HepG2 (cell line): ENCODE results near the gene MRPS5. TPM values are rescaled to one million over a fixed set of nuclear protein-coding genes. Genes with fewer than 3 reads are reported as not detected.

Experiments used
- ASH2L ChIP-seq: fragments of 300-600, 200-600 bp; sonication (generic); IDR thresholded peaks from 2 replicates; pipeline ENCODE4 v1.7.0; 2017; ENCODE audit warnings: low read depth, mild to moderate bottlenecking, moderate library complexity, mixed read lengths, low read length; ENCODE audit not compliant: insufficient read length
- CAMTA2 ChIP-seq: sonication (generic); formaldehyde crosslinking; IDR thresholded peaks from 2 replicates; pipeline ENCODE4 v1.4.0; 2020; ENCODE audit warnings: mild to moderate bottlenecking, missing genetic modification reagents, borderline replicate concordance
- CBFB ChIP-seq: sonication (generic); formaldehyde crosslinking; IDR thresholded peaks from 2 replicates; pipeline ENCODE4 v1.4.0; 2020; ENCODE audit warnings: missing genetic modification reagents
- GFI1 ChIP-seq: sonication (generic); formaldehyde crosslinking; IDR thresholded peaks from 2 replicates; pipeline ENCODE4 v1.5.0; 2020; ENCODE audit warnings: missing genetic modification reagents, mild to moderate bottlenecking, borderline replicate concordance
- GTF3A ChIP-seq: sonication (generic); formaldehyde crosslinking; conservative IDR thresholded peaks from 2 replicates; pipeline ENCODE4 v1.4.0; 2020; ENCODE audit warnings: mild to moderate bottlenecking, missing genetic modification reagents
- KDM6A ChIP-seq: IDR thresholded peaks from 2 replicates; pipeline ENCODE4 v1.6.1; 2016; ENCODE audit warnings: low read depth
- RFXAP ChIP-seq: sonication (generic); formaldehyde crosslinking; IDR thresholded peaks from 2 replicates; pipeline ENCODE4 v1.4.0; 2020; ENCODE audit warnings: missing genetic modification reagents, borderline replicate concordance
- SOX5 ChIP-seq: IDR thresholded peaks from 2 replicates; pipeline ENCODE4 v1.6.1; 2016; ENCODE audit warnings: borderline replicate concordance
- SRY ChIP-seq: sonication (generic); formaldehyde crosslinking; IDR thresholded peaks from 2 replicates; pipeline ENCODE4 v1.8.0; 2022; ENCODE audit warnings: mild to moderate bottlenecking, missing genetic modification reagents
- SSRP1 ChIP-seq: IDR thresholded peaks from 2 replicates; pipeline ENCODE4 v1.6.1; 2016; ENCODE audit warnings: control low read depth
- ZNF589 ChIP-seq: sonication (generic); formaldehyde crosslinking; conservative IDR thresholded peaks from 2 replicates; pipeline ENCODE4 v1.8.0; 2022; ENCODE audit warnings: mild to moderate bottlenecking, moderate library complexity, missing genetic modification reagents
- ZNF749 ChIP-seq: sonication (generic); formaldehyde crosslinking; IDR thresholded peaks from 2 replicates; pipeline ENCODE4 v1.8.0; 2022; ENCODE audit warnings: mild to moderate bottlenecking, missing genetic modification reagents, moderate library complexity, borderline replicate concordance
- ZSCAN21 ChIP-seq: sonication (generic); formaldehyde crosslinking; IDR thresholded peaks from 2 replicates; pipeline ENCODE4 v1.8.0; 2022; ENCODE audit warnings: mild to moderate bottlenecking, missing genetic modification reagents, moderate library complexity, borderline replicate concordance
- polyA plus RNA-seq, 8 experiments: library from polyadenylated mRNA; depleted of rRNA in 3 of 8; stranded (reverse) in 7 of 8; unstranded in 1 of 8; fragments of >200 nt; fragmentation: Illumina TruSeq in 4 of 8; extraction: Trizol in 4 of 8; gene quantifications; 2 replicates each; pipeline versions ENCODE4 v1.2.1 to v1.2.3, GENCODE V29; 2011 to 2016; ENCODE audit warnings: low read depth in 4 of 8, missing spikeins in 1 of 8, mixed read lengths in 1 of 8; ENCODE audit not compliant: insufficient read depth in 1 of 8
- total RNA-seq, 5 experiments: library from RNA; depleted of rRNA; stranded (reverse); fragments of >200 nt; fragmentation: Illumina TruSeq; extraction: Trizol; gene quantifications; 2 replicates each; pipeline ENCODE4 v1.2.3, GENCODE V29; 2016; ENCODE audit warnings: low read depth in 1 of 5
- TF ChIP-seq, protein P1 (sequence below): sonication (generic); formaldehyde crosslinking; IDR thresholded peaks from 2 replicates; pipeline ENCODE4 v1.4.0; 2020; ENCODE audit warnings: mild to moderate bottlenecking, missing genetic modification reagents
- TF ChIP-seq, protein P2 (sequence below): sonication (generic); formaldehyde crosslinking; IDR thresholded peaks from 2 replicates; pipeline ENCODE4 v1.4.0; 2020; ENCODE audit warnings: mild to moderate bottlenecking, missing genetic modification reagents
- TF ChIP-seq, protein P3 (sequence below): sonication (generic); formaldehyde crosslinking; IDR thresholded peaks from 2 replicates; pipeline ENCODE4 v1.4.0; 2020; ENCODE audit warnings: missing genetic modification reagents
- TF ChIP-seq, protein P4 (sequence below): IDR thresholded peaks from 2 replicates; pipeline ENCODE4 v1.6.1; 2016; ENCODE audit warnings: mild to moderate bottlenecking

Gene MRPS5
- total and polyA plus RNA-seq, 2 of the 13 experiments (the other 11 are each of a cell fraction or from before 2014, with no cell fraction given): 98.8 to 134 TPM

GRCh38 chr2:95056461-95057459, 64.8 kb downstream of the MRPS5 start (continued):
- no peak for TF ChIP-seq ZNF589
- no peak for TF ChIP-seq CBFB (CRISPR knock-in tag)
- TF ChIP-seq GFI1 (CRISPR knock-in tag): no peak
- TF ChIP-seq RFXAP (CRISPR knock-in tag): no peak
- peak; percentile 23 for TF ChIP-seq ASH2L
- no peak for TF ChIP-seq CAMTA2
- TF ChIP-seq ZSCAN21 (CRISPR knock-in tag): 0 out of 2 replicates have a peak, but pooled peaks have one; percentile 28
- no peak for TF ChIP-seq GTF3A (CRISPR knock-in tag)
- peak; percentile 65; the same call in 1 of the 2 replicates for TF ChIP-seq SSRP1 (CRISPR knock-in tag)
- TF ChIP-seq, protein P1, sequence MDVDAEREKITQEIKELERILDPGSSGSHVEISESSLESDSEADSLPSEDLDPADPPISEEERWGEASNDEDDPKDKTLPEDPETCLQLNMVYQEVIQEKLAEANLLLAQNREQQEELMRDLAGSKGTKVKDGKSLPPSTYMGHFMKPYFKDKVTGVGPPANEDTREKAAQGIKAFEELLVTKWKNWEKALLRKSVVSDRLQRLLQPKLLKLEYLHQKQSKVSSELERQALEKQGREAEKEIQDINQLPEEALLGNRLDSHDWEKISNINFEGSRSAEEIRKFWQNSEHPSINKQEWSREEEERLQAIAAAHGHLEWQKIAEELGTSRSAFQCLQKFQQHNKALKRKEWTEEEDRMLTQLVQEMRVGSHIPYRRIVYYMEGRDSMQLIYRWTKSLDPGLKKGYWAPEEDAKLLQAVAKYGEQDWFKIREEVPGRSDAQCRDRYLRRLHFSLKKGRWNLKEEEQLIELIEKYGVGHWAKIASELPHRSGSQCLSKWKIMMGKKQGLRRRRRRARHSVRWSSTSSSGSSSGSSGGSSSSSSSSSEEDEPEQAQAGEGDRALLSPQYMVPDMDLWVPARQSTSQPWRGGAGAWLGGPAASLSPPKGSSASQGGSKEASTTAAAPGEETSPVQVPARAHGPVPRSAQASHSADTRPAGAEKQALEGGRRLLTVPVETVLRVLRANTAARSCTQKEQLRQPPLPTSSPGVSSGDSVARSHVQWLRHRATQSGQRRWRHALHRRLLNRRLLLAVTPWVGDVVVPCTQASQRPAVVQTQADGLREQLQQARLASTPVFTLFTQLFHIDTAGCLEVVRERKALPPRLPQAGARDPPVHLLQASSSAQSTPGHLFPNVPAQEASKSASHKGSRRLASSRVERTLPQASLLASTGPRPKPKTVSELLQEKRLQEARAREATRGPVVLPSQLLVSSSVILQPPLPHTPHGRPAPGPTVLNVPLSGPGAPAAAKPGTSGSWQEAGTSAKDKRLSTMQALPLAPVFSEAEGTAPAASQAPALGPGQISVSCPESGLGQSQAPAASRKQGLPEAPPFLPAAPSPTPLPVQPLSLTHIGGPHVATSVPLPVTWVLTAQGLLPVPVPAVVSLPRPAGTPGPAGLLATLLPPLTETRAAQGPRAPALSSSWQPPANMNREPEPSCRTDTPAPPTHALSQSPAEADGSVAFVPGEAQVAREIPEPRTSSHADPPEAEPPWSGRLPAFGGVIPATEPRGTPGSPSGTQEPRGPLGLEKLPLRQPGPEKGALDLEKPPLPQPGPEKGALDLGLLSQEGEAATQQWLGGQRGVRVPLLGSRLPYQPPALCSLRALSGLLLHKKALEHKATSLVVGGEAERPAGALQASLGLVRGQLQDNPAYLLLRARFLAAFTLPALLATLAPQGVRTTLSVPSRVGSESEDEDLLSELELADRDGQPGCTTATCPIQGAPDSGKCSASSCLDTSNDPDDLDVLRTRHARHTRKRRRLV: no peak
- TF ChIP-seq, protein P2, sequence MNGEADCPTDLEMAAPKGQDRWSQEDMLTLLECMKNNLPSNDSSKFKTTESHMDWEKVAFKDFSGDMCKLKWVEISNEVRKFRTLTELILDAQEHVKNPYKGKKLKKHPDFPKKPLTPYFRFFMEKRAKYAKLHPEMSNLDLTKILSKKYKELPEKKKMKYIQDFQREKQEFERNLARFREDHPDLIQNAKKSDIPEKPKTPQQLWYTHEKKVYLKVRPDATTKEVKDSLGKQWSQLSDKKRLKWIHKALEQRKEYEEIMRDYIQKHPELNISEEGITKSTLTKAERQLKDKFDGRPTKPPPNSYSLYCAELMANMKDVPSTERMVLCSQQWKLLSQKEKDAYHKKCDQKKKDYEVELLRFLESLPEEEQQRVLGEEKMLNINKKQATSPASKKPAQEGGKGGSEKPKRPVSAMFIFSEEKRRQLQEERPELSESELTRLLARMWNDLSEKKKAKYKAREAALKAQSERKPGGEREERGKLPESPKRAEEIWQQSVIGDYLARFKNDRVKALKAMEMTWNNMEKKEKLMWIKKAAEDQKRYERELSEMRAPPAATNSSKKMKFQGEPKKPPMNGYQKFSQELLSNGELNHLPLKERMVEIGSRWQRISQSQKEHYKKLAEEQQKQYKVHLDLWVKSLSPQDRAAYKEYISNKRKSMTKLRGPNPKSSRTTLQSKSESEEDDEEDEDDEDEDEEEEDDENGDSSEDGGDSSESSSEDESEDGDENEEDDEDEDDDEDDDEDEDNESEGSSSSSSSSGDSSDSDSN (CRISPR knock-in tag): peak; percentile 27
- no peak; the same call in 1 of the 2 replicates for TF ChIP-seq SOX5 (CRISPR knock-in tag)
- TF ChIP-seq ZNF749 (CRISPR knock-in tag): no peak
- TF ChIP-seq KDM6A: no peak
- TF ChIP-seq, protein P3, sequence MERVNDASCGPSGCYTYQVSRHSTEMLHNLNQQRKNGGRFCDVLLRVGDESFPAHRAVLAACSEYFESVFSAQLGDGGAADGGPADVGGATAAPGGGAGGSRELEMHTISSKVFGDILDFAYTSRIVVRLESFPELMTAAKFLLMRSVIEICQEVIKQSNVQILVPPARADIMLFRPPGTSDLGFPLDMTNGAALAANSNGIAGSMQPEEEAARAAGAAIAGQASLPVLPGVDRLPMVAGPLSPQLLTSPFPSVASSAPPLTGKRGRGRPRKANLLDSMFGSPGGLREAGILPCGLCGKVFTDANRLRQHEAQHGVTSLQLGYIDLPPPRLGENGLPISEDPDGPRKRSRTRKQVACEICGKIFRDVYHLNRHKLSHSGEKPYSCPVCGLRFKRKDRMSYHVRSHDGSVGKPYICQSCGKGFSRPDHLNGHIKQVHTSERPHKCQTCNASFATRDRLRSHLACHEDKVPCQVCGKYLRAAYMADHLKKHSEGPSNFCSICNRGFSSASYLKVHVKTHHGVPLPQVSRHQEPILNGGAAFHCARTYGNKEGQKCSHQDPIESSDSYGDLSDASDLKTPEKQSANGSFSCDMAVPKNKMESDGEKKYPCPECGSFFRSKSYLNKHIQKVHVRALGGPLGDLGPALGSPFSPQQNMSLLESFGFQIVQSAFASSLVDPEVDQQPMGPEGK (CRISPR knock-in tag): peak; percentile 46
- TF ChIP-seq, protein P4, sequence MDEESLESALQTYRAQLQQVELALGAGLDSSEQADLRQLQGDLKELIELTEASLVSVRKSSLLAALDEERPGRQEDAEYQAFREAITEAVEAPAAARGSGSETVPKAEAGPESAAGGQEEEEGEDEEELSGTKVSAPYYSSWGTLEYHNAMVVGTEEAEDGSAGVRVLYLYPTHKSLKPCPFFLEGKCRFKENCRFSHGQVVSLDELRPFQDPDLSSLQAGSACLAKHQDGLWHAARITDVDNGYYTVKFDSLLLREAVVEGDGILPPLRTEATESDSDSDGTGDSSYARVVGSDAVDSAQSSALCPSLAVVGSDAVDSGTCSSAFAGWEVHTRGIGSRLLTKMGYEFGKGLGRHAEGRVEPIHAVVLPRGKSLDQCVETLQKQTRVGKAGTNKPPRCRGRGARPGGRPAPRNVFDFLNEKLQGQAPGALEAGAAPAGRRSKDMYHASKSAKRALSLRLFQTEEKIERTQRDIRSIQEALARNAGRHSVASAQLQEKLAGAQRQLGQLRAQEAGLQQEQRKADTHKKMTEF: no peak
- 0 out of 2 replicates have a peak, but pooled peaks have one; percentile 35 for TF ChIP-seq SRY (CRISPR knock-in tag)
